Forelimb muscle (tissue), 1 donor: Measurements from ENCODE around the gene TMEM179. TPM values are rescaled to one million over a fixed set of nuclear protein-coding genes. Genes with fewer than 3 reads are reported as not detected.

Source experiments
- DNase-seq: peaks from one replicate; pipeline ENCODE4 v3.0.0-alpha.2; 2013; ENCODE audit warnings: low read depth
- polyA plus RNA-seq: library from polyadenylated mRNA; unstranded; fragments of 120-200 nt; gene quantifications from one replicate; pipeline ENCODE4 v1.2.1, GENCODE V29; 2013; ENCODE audit not compliant: insufficient read length

TMEM179 gene
- polyA plus RNA-seq, 1 donor, result 1.1 TPM

GRCh38 chr14:104545151-104545941 is 59.2 kb downstream of the TMEM179 start:
- DNase-seq, result no peak

GRCh38 chr14:104544362-104544961 is 60.1 kb downstream of the TMEM179 start:
- no peak for DNase-seq

- DNase-seq, result no peak
Measured at GRCh38 chr14:104542871-104543830, 61.4 kb downstream of the TMEM179 start.

- DNase-seq, result no peak
Measured at GRCh38 chr14:104541905-104542465, 62.6 kb downstream of the TMEM179 start.

Other genes starting within 250 kb of the TMEM179 start
- 9.4 TPM for gene C14orf180, start 25.0 kb downstream of the TMEM179 start, polyA plus RNA-seq
- 54.4 TPM for gene INF2, start 84.8 kb upstream of the TMEM179 start, polyA plus RNA-seq
- gene ADSS1, start 119.5 kb upstream of the TMEM179 start, polyA plus RNA-seq, result 82.3 TPM
- gene SIVA1, start 148.4 kb upstream of the TMEM179 start, polyA plus RNA-seq, result 71.9 TPM
- gene AKT1, start 191.0 kb upstream of the TMEM179 start, polyA plus RNA-seq, result 207 TPM
- gene ZBTB42, start 196.3 kb upstream of the TMEM179 start, polyA plus RNA-seq, result 8.7 TPM